NCI-H2081 treated with DMSO at 0.1 percent for 48 hours (cell line): ENCODE measurements around the gene TAB3.
A peak's percentile ranks its signal among the peaks of the same experiment; 100 is the strongest.

ENCODE experiments used
- DNase-seq: peaks from one replicate; lab custom pipeline; 2025; lab: John Stamatoyannopoulos, UW

TAB3 gene, protein sequence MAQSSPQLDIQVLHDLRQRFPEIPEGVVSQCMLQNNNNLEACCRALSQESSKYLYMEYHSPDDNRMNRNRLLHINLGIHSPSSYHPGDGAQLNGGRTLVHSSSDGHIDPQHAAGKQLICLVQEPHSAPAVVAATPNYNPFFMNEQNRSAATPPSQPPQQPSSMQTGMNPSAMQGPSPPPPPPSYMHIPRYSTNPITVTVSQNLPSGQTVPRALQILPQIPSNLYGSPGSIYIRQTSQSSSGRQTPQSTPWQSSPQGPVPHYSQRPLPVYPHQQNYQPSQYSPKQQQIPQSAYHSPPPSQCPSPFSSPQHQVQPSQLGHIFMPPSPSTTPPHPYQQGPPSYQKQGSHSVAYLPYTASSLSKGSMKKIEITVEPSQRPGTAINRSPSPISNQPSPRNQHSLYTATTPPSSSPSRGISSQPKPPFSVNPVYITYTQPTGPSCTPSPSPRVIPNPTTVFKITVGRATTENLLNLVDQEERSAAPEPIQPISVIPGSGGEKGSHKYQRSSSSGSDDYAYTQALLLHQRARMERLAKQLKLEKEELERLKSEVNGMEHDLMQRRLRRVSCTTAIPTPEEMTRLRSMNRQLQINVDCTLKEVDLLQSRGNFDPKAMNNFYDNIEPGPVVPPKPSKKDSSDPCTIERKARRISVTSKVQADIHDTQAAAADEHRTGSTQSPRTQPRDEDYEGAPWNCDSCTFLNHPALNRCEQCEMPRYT

DNA sequence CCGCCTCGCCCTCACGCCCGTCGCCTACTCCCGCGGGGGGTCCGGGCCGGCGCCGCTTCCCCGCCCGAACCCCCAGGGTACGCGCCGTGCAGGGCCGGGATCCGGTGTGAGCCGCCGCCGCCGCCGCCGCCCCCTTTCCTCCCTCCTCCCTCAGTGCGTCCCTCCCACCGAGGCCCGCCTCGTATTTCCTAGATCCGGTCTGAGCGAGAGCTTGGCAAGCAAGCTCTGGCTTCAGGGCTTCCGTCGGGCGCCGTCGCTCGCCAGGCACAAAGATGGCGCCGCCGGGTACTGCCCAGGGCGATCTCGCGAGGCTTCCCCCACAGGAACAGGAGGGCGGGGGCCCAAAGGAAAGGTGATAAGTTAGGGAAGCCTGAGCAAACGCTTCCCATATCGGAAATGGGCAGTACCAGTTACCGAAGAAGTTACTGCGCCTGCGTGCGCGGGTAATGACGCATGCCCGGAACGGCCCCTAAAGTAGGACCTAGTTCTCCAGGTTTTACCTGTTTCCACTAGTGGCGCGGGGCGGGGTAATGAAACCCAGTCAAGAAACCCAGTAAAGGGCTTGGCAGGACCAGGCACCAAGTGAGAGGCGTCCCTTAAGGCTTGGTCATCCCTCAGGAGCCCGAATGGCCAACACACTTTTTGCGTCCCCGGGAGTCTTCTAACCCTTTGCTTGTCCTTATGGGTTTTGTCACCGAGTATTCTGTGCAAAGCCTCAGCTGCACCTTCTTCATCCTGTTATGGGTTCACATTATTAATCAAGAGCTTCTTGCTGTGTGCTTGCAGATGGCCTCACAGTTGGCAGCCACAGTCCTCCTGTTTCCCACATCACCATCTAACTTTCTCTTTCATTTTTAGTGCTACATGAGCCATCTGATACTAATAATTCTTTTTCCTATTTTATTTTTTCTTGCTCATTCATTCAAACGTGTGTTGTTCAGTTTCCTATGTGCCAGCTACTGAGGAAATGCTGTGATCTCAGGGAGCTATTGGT is at the start of gene TAB3:
Gene TAB3, minus strand, starts transcription at position 108 of the 994 bp plus-strand sequence. CDS start 29,666 bp downstream, outside the sequence.
- peak; percentile 94 for DNase-seq

DNA sequence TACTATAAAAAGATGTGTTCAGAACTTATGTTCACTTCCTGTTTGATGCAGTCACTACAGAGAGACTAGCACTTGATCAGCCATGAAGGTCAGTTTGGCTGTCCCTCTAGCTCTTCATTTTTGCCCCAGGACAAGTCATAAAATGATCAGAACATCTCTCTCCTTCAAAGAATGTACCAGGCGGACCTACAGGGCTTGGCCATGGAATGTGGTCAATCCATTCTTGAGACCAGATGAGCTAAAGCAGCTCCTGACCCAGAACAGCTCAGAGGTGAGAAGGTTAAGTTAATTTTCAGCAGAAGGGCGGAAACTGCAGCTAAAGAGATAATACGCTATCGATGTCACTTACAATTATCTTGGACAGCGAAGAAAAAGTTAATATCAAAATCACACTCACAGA is 49.2 kb upstream of the TAB3 start:
- DNase-seq = no peak

DNA sequence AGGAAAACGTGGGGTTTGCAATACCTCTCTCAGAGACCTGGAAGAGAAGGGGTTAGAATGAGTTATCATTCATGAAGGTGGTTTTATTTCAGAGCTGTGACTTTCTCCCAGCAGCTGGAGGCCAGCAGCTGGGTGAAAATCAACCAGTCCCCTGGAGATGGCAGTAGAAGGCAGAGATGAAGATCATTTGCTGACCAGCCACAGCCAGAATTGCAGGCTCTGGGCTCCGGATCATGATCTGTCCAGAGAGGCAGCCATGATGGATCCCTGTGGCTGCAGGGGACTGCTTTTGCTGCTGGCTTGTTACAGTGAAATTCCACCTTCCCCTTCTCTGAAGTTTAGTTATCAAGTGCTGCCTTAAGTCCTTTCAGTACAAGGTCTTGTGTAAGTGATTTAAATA is 46.9 kb upstream of the TAB3 start:
- no peak for DNase-seq

GRCh38 chrX:30931920-30932319 is 42.9 kb upstream of the TAB3 start:
- DNase-seq = no peak

DNA sequence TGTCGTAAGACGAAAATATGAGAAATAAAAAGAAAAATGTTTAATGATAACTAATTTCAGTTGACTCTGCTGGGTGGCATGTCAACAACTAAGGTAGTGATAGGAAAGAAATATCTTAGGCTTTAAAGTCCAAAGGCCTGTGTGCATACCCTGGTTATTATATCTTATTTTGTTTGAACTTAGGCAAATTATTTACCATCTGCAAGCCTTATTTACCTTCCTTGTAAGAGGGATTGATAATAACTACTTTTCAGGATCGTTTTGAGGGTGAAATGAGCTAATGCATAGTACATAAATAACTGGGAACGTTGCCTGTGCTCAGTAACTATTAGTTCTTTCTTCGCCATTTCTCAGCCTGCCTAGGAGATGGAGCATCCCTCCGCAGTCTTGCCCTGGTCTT is 41.6 kb upstream of the TAB3 start:
- DNase-seq = no peak

GRCh38 chrX:30930143-30930542 is 41.1 kb upstream of the TAB3 start:
- no peak for DNase-seq

- DNase-seq = no peak
These were observed 31.2 kb upstream of the TAB3 start for GRCh38 chrX:30920271-30920670.

DNA sequence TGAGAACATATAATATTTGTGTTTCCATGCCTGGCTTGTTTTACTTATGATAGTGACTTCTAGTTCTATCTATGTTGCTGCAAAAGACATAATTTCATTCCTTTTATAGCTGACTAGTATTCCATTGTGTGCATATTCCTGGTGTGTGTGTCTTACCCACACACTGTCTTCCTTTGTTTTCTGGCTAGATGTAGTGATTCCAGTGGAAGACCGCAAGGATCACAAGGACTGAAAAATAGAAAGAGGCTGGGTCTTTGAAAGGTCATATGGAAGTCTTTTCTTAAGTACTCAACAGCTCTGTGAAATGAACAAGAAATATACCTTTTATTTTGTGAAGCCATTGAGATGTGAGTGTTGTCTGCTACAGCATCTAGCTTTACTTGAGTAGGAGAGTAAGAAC is 29.4 kb upstream of the TAB3 start:
- DNase-seq = no peak

DNA sequence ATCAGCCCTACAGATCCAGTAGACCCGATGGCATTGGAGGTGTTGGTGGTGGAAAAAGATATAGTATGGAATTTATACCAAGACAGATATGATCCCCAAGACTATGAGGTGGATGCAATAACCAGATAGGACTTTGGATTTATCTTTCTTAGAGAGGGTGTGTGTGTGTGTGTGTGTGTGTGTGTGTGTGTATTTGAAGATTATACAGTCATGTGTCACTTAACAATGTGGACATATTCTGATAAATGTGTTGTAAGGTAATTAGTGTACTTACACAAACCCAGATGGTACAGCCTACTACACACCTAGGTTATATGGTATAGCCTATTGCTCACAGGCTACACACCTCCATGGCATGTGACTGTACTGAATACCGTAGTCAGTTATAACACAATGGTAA is 24.4 kb upstream of the TAB3 start:
- no peak for DNase-seq

- DNase-seq = no peak
These were observed 21.2 kb upstream of the TAB3 start for GRCh38 chrX:30910124-30910860.

DNA sequence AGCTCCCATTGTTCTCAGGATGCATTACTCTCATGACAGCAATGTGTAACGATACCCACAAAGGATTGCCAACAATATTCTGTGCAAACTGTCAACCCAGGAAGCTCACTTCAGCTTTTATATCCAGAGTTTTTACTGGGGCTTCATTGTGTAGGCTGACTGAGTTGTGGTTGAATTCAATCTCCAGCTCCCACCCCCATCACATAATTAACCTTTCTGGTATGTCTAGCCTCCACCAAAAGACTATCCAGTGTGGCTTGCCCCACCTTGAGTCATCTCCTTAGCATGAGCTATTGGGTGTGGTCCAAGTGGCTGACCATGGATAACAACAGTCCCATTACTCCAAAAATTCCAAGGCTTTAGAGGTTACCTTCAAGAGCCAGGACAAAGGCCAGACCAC is 17.7 kb upstream of the TAB3 start:
- no peak for DNase-seq

GRCh38 chrX:30905321-30905720 is 16.3 kb upstream of the TAB3 start:
- no peak for DNase-seq

GRCh38 chrX:30904632-30905031 is 15.6 kb upstream of the TAB3 start:
- DNase-seq = no peak

GRCh38 chrX:30904186-30904585 is 15.1 kb upstream of the TAB3 start:
- DNase-seq = no peak

GRCh38 chrX:30900227-30900626 is 11.2 kb upstream of the TAB3 start:
- no peak for DNase-seq

DNA sequence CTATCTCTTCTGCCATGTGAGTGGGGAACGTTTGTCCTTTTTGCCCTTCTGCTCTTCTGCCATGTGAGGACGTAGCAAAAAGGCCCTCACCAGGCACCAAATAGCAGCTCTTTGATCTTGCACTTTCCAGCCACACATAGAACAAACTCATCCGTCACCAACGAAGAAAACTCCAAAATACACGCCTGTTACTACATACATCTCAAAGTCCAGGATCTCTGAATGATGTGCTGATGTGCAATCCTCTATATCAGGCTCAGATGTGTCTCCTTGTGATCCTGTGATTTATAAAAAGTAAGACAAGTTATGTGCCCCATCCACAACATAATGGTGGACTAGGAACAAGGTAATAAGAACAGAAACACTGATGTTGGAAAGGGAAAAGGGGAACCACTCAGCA is 9.8 kb upstream of the TAB3 start:
- DNase-seq = no peak

DNA sequence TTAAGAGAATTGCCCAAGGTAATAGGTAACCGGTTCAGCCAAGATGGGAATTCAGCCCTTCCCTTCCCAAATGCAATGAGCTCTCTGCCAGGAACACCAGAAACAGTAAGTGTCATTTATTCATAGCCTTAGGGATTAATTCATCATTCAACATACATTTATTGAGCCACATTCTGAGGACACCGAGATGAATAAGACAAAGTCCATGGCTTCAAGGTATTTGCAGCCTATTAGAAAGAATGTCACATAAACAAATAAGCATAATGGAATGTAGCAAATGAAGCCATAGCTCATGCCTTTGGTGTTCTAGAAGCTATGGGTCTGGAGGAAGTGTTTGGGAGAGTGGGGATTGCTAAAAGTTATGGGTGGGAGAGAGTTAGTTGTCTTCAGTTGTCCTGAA is 6.3 kb upstream of the TAB3 start:
- DNase-seq = no peak

DNA sequence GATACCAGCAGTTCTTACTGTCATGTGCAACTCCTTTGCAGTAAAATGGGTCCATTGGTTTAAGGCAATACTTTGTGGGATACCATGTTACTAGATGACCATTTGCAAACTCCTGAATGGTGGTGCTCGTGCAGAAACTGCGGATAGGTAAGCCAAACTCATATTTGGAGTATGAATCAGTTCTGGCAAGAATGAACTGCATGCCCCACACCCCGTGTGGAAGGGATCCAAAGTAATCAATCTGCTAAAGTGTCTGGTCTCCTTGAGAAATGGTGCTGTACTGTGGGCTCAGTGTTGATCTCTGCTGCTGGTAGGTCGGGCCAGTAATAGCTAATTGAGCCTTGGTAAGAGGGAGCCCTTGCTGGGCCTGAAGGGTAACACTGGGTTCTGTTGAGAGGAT is 4.2 kb upstream of the TAB3 start:
- DNase-seq = no peak

- DNase-seq = no peak
These were observed 3.5 kb upstream of the TAB3 start for GRCh38 chrX:30892591-30892990.

DNA sequence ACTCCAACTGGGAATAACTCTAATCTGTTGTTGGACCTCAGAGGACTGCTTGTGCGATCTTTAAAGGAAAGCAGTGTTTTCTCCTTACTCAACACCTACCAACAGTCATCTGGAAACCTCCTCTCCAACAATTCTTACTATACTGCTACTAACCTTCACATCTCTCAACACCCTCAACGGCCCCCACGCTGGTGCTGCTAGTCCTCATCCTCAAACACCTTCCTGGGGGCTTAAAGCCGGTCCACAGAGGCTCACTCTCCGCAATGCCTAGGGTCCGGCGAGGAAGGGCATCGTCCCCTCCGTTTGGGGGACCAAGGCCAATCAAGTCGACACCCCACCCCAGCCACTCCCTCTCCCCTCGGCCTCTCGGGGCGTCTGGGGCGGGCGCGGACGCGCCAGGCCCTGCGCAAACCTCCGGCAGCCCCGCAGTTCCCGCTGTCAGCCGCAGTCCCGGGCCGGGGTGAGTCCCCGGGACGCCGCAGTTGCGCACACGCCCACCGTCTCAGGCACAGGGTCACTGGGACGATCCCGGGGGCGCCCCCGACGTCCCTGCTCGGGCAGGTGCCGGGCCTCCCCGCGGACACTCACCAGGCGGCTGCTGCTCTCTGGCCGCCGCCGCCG is 418 bp downstream of the TAB3 start:
- no peak for DNase-seq

DNA sequence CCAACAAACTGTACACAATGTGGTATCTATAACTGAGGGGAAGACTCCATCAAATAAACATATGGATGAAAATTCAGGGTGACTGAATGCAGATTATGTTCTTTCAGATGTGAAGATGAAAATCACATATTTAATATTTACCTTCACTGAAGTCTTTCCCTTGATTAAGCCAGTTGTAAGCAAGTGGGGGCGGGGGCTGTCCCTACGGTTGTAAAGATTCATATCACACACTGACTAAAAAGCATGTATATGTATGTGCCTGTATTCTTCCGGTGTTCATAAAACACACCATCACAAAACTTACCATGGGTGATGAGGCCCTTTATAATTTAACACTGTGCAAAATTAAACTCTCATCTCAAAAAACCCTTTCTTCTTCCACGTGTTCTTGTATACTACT is 1.3 kb downstream of the TAB3 start:
- no peak for DNase-seq
